OCI-M1 (cell line): ENCODE measurements around the gene ATL3.
"Not testable (repeated sequence)": the region's sequence is repeated elsewhere in the genome, so short reads cannot be mapped to it uniquely, and the experiment has no call there.

Experiments used
- DNase-seq: peaks from one replicate; lab custom pipeline; 2025; lab: John Stamatoyannopoulos, UW

Gene ATL3

DNA sequence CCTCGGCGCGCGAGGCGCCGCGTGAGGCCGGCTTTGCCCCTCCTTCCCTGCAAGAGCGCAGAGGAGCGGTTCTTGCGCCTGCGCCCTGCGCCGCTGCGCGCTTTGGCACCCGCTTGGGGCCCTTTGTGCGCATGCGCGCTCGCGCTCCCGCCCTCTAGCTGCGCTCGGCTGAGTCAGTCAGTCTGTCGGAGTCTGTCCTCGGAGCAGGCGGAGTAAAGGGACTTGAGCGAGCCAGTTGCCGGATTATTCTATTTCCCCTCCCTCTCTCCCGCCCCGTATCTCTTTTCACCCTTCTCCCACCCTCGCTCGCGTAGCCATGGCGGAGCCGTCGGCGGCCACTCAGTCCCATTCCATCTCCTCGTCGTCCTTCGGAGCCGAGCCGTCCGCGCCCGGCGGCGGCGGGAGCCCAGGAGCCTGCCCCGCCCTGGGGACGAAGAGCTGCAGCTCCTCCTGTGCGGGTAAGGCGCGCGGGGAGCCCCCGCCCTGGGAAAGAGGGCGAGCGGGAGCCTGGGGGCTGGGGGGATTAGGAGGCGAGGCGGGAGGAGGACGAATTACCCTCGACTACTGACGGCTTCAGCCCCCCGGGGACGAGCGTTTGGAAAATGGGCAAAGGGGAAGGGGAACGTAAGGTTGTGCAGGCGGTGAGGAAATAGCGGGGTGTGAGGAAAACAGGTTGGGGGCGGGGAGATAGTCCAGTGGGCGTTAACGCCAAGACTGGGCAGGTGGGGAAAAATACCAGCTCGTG, 10.3 kb upstream of the ATL3 start, which contains the start of gene RTN3:
Gene RTN3, plus strand, starts transcription at position 180 of the 745 bp plus-strand sequence. Its CDS starts 137 bp downstream, at position 317.
- peak; percentile 99 for DNase-seq

GRCh38 chr11:63680834-63681320, 9.7 kb upstream of the ATL3 start:
- peak; percentile 68 for DNase-seq

DNA sequence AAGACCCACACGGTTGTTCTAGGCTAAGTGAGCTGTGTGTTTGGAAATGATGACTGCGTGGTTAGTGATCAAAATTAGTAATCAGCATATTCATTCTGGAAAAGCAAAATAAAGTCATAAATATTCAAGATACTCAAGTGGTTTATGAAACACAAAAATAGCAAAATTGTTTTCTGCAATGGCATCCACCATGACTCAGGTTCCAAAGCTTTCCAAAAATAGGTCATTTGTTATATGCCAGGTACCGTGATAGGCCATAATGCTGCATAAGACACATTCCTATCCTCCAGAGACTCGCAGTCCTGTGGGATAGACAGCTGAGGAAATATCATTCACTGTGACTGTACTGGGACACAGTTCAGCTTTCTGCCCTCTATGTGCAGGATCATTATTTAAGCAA, 2.4 kb upstream of the ATL3 start:
- no peak for DNase-seq

DNA sequence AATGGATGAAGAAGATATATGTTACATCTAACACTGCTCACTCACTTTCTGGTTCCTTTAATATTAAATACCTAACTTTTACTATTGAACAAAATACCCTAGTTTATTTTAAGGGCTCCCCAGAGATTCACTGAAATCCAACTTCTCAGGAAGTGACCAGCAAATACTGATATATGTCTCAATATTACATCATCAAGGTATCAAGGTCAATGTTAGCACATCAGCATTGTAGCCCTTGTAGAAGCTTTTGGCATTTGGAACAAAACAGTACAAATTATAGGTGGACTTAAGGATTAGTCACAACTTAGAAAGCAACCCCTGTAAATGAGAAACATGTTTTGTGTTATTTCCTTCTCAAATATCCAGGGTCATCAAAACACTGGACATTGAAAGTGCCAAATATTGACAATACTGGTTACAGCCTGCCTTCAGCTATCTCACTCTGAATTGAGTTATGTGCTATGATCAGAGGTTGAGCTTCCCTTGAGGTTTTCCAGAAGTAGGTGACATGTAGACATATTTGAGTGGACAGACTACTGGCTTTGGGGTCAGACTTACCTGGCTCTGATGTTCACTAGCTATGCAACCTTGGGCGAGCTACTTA, 1.9 kb upstream of the ATL3 start:
- DNase-seq = peak; percentile 50

DNA sequence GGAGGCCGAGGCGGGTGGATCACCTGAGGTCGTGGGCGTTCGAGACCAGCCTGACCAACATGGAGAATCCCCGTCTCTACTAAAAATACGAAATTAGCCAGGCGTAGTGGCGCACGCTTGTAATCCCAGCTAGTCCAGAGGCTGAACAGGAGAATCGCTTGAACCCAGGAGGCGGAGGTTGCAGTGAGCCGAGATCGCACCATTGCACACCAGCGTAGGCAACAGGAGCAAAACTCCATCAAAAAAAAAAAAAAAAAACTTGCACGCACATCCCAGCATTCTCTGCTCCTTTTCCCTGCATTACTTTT, 934 bp upstream of the ATL3 start:
- DNase-seq = no peak

GRCh38 chr11:63670433-63671321, 499 bp downstream of the ATL3 start:
- DNase-seq = peak; percentile 75

DNA sequence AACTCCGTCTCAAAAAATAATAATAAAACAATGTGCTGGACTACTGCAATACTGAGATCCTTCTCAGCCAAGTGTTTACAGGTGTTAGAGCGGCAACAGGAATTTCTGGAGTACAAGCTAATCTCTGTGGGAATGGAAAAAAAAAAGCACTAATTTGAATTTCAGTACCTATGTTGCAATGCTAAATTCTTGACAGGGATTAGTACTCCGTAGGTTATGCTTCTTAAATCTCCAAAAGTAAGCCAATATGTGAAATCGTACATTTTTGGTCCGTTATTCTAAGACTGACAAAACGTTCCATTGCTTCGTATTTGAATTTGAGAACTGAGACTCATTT, 1.1 kb downstream of the ATL3 start:
- no peak for DNase-seq

DNA sequence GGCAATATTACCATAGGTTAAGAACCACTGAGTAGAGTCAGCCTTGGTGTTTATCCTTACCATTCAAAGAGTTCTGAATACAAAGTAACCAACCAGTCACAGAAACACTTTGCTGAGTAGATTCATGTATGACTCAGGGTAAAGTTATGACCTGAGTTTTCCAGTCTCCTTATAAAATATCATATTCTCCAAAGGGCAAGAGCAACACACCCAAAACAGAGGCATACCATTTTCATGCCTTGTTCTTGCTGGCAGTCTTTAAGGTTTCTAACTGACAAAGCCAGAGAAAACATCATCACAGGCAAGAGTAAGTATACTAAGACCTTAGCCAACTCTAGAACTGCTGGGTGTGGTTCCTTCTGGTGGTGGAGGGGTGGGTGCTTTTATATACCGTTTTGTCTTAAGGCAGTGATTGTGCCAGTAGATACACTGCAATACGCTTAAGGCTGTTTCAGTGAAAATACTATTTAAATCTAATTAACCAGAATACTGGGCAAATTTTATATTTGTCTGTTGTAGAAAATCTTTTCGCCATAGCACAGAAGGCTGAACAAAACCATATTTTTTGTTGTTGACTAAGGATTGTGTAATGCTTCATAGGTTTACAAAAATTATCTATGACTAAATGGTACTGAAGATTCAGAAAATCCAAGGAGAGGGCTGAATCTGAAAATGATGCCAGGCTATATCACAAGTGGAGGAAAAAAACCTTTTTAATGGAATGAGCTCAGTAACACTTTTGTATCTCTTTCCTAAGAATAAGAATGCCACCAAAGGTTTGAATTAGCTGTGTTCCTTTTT, 3.0 kb downstream of the ATL3 start:
- no peak for DNase-seq

GRCh38 chr11:63666874-63667273, 4.3 kb downstream of the ATL3 start:
- no peak for DNase-seq

DNA sequence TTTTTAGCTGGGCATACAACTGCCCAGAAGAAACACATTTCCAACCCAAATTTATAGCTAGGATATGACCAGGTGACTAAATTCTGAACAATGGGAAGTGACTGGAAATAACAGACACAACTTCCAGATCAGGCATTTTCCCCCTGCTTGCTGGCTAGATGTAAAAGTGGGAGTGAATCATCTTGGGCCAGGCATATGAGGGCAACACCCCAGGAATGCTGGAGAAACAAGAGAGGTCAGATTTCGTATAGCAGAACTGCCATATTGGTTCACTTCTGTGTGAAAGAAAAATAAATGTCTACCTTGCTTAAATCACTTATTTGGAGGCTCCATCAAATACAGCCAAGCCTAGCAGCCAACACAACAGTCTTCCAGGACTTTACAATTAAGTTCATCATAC, 7.4 kb downstream of the ATL3 start:
- DNase-seq = no peak

- no peak for DNase-seq
These were observed 10.2 kb downstream of the ATL3 start for GRCh38 chr11:63660972-63661371.

GRCh38 chr11:63652671-63653070, 18.5 kb downstream of the ATL3 start:
- DNase-seq = no peak

DNA sequence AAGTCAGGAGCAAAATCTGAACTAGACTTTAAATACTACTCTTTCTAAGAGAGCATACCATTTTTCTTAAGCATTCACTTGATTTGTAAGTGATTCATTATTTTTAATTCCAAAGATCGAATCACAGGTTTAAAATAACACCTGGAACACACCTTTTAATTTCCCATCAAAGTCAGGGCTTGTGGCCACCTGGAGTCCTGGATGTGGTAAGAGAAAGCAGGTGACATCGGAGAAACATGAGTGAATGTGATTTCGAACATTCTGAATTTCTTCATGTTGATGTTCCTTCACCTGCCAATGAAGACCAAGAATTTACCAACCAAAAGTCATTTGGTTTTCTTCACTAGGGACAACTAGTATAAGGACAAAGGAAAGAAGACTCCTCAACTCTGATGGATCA, 28.0 kb downstream of the ATL3 start:
- DNase-seq = no peak

DNA sequence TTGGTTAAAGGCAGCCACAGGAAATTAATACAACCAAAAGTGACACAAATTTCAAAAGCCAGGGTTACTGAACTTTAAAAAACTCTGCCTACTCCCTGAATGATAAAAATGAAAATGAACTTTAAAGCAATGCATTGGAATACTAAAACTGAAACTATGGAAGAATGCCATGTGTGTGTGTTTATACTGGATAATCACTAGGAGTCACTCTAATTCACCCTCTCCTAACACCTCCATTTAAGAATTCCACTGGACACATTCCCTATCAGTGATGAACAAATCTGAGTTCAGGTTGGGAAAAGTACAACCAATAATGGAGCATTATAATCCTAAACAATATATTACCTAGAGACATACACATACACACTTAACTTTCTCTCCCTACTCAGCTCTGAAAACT, 29.4 kb downstream of the ATL3 start:
- no peak for DNase-seq

DNA sequence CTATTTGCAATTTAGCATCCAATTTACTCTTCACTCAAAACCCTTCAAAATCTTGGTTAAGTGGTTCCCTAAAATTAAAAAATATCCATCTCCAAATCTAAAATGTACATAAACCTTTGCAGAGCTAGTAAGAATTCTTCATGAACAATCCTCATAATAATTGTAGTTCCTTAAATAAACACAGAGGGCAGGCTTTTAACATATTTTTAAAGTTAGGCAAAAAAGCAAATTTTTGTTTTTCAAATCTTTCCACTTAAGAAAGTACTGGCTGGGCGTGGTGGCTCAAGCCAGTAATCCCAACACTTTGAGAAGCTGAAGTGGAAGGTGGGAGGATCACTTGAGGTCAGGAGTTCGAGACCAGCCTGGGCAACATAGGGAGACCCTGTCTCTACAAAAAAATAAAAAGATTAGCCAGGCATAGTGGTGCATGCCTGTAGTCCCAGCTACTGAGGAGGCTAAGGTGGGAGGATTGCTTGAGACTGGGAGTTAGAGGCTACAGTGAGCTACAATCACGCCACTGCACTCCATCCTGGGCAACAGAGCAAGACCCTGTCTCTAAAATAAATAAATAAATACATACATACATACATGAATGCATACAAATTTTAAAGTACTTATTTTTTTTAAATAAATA, 31.9 kb downstream of the ATL3 start:
- peak; percentile 56 for DNase-seq

DNA sequence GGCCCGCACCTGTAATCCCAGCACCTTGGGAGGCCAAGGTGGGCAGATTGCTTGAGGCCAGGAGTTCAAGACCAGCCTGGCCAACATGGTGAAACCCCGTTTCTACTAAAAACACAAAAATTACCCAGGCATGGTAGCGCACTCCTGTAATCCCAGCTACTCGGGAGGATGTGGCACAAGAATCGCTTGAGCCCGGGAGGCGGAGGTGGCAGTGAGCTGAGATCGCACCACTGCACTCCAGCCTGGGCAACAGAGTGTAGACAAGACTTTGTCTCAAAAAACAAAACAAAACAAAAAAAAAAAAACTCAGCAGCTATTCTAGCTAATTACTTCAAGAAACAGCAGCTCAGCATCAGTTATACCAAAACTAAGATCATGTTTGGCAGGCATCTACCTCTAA, 32.7 kb downstream of the ATL3 start:
- DNase-seq = not testable (repeated sequence)

DNA sequence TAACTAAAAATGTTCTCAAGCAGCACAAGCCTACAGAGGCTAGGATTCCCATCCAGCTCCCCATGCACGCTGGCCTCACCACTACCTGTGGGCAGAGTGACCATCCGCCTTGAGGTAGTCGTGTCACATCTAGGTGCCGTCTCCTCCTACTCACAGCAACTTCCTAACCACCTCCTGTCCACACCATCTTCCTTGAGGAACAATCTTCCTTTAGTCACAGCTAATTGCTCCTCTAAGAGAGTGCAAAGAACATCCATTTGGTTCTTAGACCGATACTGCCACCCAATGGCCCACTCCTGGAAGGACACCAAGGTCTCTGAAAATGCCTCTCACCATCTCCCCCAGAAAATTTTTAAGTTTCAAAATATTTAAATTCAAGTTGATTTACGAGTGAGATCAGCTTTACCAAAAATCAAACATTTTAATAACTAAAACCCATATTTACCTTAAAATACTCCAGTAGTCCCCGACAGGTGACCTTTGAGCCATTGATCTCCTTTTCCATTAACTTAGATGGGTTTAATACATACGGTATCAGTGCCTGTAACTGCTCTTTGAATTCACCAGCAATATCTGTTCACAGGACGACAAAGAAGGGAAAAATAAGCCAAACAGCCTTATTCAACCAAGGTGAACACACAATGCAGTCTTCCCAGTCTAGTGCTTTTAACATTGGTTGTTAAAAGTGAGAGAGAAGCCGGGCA, 35.3 kb downstream of the ATL3 start:
- peak; percentile 75 for DNase-seq

GRCh38 chr11:63629426-63629825, 41.8 kb downstream of the ATL3 start:
- DNase-seq = no peak

- DNase-seq = no peak
These were observed 47.5 kb downstream of the ATL3 start for GRCh38 chr11:63623513-63624140.

DNA sequence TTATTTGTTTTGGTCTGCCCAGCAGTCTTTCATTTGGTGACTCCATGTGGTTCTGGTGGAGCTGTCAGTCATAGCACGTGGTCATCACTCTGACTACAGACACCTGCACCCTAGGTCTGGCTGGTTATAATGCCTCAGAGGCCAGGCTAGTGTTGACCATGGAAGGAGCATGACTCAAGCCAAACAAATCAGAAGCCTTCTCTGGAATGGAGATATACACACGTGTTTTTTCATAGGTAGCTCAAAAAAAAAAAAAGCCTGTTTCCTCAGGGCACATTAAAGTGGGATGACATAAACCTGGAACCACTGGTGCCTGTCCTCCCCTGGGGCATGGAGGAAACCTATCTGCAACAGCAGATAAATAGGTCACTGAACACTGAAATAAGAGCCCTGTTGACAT, 48.9 kb downstream of the ATL3 start:
- no peak for DNase-seq
